GM21723 (cell line): ENCODE data around the gene LIX1L.
"Not testable (repeated sequence)": the region's sequence is repeated elsewhere in the genome, so short reads cannot be mapped to it uniquely, and the experiment has no call there.

Source experiments
- ATAC-seq: cut with Tn5 transposase; IDR thresholded peaks from one replicate; pipeline ENCODE4 v1.9.1; 2021; ENCODE audit warnings: mild to moderate bottlenecking, moderate library complexity; ENCODE audit not compliant: unreplicated experiment

LIX1L gene

DNA sequence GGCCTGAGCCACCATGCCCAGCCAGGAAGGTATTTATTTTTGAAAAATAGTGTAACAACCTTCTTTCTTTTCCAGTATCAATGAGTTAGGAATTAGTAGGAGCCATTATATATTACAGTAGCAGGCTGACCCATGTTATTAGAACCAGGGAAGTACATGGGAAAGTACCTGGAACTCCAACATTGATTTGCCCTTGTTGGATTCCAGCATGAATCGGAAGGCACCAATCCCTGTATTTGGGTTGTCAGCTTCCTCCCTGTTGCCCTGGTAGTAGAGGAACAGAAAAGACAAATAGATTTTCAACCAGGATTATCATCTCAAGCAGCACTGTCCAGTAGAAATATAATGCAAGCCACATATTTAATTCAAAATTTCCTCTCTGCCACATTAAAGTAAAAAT, 20.4 kb downstream of the LIX1L start:
- ATAC-seq: no peak

DNA sequence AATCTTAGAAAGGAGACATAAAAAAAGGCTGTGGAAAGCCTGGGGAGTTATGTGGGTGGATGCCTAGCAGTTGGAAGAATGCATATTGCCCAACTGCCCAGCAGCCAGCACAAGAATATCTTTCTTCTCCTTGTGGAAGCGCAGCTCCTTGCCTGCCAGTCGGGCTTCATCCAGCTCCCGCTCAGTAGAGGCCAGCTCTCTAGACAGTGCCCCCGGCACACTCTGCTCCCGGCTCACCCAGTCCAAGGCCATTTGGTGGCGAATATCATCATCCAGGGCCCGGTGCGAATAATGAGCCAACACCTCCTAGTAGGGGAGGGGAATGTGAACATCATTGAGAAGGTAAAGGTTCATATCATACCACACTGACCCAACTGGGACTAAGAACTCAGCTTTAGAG, 21.6 kb downstream of the LIX1L start:
- ATAC-seq: no peak

DNA sequence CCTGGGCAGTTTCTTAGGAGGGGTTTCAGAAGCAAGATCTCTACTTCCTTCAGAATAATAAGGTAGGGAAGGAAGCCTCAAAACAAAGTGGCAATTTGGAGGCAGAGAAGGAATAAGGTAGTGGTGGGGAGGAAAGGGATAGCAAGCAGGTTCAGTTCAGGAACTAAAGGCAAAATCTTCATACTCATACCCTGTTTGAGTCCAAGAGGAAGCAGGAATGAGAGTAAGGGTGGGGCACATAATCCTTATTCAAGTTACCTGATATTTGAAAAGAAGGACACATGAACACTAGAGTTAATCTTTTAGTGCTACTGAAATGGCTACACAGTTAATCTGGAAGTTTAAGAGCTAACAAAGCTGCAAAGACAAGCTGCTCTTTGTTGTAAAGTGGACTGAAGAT, 22.1 kb downstream of the LIX1L start:
- ATAC-seq: no peak

DNA sequence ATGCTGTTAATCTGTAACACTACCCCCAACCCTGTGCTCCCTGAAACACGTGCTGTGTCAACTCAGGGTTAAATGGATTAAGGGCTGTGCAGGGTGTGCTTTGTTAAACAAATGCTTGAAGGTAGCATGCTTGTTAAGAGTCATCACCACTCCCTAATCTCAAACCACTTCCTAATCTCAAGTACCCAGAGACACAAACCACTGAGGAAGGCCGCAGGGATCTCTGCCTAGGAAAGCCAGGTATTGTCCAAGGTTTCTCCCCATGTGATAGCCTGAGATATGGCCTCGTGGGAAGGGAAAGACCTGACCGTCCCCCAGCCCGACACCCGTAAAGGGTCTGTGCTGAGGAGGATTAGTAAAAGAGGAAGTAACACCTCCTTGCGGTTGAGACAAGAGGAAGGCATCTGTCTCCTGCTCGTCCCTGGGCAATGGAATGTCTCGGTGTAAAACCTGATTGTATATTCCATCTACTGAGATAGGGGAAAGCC, 25.3 kb downstream of the LIX1L start:
- not testable (repeated sequence) for ATAC-seq

DNA sequence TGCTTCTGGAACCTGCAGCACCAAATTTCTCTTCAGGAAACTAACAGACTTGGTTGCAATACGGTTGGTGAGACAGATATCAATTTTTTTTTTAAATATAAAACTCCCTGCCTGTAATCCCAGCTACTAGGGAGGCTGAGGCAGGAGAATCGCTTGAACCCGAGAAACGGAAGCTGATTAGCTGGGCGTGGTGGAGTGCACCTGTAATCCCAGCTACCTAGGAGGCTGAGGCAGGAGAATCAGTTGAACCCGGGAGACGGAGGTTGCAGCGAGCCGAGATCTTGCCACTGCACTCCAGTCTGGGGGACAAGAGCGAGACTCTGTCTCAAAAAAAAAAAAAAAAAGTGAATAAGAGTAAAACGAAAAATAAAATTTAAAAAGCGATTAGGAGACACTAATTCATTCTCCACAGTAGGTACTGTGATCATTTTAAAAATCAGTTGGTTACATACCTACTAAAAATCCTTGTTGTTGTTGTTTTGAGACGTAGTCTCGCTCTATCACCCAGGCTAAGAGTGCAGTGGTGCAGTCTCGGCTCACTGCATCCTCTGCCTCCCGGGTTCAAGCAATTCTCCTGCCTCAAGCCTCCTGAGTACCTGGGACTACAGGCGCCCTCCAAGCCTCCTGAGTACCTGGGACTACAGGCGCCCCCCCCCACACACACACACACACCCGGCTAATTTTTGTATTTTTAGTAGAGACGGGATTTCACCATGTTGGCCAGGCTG, 29.7 kb downstream of the LIX1L start:
- ATAC-seq: no peak

DNA sequence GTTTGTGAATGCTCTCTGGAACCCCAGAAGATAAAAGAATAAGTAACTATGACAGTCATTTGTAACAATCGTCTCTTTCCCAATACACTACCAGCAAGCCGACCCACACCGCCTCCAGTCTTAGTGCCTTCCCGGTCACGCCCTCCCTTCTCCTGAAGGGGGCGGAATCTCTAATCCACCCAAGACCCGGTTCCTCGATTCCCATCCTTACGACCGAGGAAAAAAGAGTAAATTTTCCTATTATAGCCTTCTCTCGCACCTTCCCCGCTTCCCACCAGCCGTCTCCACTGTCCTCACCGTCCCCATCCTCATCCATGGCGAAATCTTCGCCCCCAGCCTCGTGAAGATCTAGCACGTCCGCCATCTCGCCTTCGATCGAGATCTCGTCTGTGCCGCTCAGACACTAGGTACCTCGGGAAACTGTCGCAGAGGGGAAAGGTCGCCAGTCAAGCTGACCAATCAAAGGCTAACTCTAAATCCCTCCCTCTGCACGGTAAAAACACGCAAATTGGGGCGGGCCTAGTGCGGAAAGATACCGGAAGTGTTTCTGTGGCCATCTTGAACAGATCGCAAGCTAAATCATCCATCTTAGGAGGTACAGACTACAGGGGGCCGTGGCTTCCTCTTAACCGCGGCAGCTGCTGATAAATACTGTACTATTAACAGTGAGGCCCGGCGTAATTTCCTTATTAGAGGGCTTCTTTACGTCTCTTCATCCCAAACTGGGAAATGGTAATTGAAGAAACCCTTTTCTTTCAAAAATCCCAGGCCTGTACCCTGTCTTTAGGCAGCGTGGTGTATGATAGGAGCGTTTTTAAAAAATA, 30.5 kb downstream of the LIX1L start, which contains the start of gene RBM8A:
RBM8A (minus strand) TSS at position 422 of the 824 bp plus-strand sequence; CDS start at position 364, 58 bp downstream.
- ATAC-seq: peak; percentile 93

DNA sequence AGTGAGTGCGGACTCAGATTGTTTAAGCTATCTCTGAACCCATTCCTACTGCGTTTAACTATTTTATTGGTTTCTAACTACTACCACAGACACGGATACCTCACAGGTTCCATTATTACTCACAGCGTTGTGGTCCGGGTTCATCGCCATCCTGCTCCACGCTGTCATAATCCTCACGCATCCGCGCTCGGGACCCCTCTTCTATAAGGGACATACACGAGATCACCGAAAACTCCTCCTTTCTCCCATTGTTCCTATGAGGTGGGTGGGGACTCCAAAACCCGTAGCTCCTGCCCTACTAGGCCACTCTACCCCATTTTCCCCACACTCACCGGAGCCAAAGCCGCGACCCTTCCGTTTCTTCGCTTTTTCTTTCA, 31.1 kb downstream of the LIX1L start:
- peak; percentile 8 for ATAC-seq

DNA sequence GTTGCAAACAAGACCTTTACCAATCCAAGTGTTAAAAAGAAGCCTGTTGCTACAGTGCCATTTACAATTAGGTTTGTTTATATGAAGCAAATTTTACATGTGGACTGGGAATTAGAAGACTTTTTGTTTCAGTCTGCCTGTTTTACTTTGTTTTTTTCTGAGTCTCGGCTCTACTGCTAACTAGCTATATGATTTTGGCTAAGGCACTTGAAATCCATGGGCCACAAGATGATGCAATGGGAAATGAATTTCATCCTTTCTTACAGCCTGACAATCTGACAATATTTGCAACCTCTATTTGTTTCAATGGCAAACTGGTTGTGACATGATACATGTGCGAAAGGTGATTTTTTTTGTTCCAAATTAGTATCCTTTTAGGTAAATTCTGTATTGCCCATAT, 35.6 kb downstream of the LIX1L start:
- no peak for ATAC-seq

DNA sequence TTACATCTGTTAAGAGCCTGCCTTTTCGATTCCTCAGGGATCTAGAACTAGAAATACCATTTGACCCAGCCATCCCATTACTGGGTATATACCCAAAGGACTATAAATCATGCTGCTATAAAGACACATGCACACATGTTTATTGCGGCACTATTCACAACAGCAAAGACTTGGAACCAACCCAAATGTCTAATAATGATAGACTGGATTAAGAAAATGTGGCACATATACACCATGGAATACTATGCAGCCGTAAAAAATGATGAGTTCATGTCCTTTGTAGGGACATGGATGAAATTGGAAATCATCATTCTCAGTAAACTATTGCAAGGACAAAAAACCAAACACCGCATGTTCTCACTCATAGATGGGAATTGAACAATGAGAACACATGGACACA, 37.5 kb downstream of the LIX1L start:
- not testable (repeated sequence) for ATAC-seq

DNA sequence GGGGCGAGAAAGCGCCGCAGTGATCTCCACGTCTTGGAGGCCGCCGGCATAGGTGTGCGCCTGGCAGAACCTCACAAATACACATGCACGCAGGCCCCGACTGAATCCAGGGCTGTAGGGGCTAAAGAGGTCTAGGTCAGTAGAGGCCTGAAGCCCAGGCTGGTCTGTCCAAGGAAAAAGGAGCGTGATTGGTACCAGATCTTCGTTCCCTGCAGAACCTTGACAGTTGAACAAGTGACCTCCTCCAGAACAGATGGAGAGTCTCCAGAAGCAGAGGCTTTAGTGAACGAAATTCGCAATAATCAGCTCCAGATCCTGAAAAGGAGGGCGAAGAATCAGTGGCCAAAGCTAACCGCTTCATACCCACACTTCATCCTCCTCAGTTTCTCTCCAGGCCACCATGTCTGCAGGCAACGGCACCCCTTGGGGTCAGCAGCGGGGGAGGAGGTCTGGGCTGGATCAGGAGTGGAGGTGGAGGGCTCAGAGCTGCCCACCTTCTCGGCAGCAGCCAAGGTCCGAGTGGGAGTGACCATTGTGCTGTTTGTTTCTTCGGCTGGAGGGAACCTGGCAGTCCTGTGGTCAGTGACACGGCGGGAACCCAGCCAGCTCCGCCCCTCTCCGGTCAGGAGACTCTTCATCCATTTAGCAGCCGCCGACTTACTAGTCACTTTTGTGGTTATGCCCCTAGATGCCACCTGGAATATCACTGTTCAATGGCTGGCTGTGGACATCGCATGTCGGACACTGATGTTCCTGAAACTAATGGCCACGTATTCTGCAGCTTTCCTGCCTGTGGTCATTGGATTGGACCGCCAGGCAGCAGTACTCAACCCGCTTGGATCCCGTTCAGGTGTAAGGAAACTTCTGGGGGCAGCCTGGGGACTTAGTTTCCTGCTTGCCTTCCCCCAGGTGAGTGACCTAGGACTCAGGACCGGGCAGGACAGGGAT, 38.6 kb downstream of the LIX1L start:
- ATAC-seq: peak; percentile 85

DNA sequence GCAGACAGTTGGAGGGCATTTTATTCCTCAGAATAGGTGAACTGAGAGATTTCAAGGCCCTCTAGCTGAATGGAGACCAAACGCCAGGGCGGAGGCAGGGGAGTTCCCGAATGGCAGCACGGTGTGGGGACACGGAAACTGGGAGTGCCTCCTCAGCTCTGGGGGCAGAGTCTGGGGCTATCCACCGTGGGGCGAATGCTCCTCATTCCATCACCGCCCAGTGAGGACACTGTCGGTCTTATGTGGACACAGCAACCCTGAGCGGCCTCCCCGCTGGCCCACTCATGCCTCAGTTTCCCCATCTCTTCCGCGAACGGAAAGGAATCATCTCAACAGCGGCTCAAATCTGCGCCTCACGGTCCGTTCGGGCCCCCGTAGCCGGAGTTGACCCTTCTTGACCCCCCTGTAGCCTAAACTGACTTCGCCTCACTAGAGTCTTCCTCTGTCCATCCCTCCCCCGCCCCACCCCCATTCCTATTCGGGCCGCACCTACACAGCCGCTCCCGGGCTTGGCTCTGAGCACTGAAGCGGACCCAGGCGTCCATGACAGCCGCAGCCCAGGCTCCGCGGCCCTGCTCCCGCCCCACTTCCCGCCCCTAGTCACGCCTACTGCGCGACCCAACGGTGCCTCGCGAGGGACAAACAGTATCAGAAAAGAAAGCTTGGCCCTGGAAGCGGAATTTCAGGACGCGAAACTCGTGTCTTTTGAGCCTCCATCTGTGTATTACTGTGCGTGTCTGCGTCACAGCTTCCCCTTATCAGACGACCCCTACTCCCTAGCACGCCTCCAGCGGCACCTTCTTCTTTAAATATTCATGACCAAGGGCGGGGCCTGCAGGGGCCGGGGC, 39.4 kb downstream of the LIX1L start, which contains the start of gene PEX11B:
PEX11B (minus strand) TSS at position 574 of the 848 bp plus-strand sequence; CDS start at position 545, 29 bp downstream.
- peak; percentile 85 for ATAC-seq

DNA sequence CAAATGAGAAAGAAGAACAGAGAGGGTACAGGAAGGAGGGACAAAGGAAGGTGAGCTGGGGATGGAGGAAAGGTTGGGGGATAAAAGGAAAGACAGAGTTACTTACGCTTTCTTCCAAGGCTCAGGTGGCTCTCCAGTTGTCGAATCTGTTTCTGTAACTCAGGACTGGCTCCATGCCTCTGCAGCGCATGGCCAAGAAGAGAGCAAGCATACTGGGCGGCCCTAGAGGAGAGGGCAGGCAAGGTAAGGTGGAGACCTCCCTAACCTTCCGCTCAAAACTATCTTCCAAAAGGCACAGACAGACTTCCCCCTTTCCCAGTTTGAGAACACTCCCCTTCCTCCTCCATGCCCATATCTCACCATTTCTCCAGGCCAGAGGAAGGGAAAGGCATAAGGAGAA, 40.2 kb downstream of the LIX1L start:
- no peak for ATAC-seq

DNA sequence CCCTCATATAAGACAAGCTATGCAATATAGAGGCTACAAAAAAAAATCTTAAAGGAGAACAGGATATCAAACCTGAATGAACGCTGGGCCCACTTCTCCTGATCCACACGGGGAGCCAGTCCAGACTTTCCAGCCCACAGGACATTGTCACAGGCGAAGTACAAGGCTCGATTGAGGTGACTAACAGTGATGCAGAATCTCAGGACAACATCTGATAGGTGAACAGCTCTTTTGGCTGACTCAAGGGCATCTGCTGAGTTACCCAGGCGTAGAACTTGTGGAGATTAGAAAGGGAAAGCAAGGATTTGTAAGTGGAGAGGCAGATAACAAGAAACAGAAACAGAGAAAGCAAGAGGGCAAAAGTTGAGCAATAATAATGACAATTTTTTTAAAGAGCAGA, 41.1 kb downstream of the LIX1L start:
- no peak for ATAC-seq

DNA sequence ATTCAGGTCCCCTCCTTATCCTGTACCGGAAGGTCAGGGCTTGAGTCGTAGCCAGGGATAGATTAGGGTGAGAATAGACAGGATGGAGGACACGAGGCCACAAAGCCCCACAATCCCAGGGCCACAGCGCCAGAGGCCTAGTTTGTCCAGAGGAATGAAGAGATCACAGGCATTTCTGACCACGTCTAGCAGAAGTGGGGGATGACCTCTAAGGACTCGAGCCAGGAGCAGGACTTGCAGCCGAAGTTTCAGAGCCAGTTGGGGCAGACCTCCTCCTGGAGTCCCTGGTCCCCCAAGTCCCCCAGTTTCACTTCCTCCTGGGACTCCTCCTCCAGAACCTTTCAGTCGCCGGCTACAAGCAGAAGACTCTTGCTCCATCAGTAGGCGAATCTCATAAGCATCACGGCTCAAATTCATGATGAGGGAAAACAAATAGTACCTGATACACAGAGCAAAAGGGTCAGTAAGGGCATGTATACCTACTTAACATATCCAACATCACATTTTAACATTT, 45.6 kb downstream of the LIX1L start:
- ATAC-seq: no peak

DNA sequence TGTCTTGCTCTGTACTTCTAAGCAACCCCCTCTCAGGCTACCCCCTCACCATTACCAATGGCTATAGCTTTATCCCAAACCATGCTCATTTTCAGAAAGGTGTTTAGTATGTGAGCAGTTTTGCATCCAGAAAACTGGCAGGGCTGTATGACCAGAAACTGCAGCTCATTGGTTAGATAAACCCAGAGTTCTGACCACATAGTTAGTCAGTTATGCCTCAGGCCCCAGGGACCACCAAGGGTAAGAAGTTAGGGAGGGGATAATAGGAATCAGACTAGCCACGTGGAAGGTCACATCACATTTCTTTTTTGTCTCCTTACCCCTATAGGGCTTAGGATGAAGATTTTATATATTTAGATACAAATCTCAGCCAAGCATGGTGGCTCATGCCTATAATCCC, 49.2 kb downstream of the LIX1L start:
- no peak for ATAC-seq

DNA sequence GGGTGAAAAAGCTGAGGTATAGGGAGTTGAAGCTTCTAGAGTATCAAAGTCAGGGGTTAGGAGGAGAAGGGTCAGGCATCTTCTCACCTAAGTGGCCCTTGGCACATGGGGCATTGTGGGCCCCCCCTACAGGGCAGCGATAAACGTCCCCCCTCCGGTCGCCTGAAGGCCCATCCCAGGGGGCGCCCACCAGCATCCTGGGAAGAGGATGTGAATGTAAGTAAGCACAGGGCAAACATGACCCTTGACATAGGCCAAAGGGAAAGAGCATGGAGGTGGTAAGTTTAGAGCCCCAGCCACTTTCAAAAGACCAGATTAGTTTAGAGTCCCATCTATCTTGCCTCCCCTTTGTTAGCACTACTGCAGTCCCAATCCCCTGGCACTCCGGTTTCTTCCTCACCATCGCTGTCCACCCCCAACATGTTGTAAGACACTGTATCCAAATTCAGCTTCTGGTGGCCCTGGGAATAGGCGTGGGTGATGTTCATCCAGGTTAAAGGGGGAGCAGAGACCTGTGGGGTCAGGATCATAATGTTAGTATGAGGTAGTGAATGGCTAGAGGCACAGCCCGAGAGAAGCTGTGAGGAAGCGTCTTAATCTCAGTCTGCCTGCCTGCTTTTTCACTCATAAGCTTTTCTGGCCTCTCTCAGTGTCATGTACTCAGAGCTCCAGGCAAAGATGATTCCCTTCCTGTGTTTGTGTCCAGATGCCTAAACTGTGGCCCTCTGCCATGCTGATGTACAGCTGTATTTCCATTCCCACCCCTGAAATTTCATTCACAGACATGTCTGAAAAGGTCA, 50.7 kb downstream of the LIX1L start:
- no peak for ATAC-seq

DNA sequence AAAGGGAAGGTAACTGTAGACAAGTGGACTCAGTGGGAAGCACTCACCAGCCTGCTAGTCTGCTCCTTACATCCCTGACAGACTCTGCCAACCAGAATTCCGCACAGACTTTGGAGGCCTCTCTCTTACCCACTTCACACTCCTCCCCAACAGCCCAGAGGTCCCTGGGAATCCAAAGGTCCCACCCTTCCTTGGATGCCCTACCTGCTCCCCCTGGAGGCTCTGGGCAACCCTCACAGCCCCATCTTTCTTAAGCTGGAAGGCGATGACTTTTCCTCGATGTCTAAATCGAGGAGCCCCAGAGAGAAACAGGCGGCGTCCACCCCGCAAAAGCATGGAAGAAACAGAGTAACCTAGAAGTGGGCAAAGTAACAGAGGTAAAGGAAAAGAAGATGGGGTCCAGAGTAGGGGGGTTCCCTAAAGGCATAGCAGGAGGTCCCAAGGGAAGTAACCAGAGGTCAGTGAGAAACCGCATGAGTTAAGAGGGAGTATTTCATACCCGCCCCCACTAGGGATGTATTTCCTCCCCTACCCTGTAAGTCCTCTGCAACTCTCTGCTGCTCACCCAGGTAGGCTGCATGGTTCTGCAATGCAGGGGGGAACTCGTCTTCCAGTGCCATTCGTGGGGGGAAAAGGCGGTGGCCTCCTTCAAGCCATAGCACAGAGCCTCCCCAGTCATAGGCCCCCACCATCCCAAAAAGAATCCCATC, 56.4 kb downstream of the LIX1L start:
- ATAC-seq: no peak

DNA sequence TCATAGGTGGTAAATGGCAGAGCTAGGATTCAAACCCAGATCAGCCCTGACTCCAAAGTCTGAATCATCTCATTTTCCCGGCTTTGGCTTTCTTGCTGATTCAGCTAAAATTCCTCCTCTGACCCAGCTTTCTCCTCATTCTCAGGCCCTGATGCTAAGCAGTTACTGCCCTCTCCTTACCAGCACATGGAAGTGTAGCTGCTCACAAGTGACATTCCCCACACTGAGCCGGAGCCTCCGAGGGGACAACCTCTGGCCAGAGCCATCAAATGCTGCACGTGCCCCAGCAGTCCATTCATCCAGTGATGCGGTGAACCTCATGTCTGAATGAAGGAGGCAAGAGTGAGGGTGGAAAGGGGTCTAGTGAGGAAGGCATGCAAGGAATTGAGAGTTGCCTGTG, 59.1 kb downstream of the LIX1L start:
- ATAC-seq: no peak
